HUDEP-2 (cell line): ENCODE results near the gene LRRC42.
"Not testable (repeated sequence)": the region's sequence is repeated elsewhere in the genome, so short reads cannot be mapped to it uniquely, and the experiment has no call there.

Source experiments
- DNase-seq, 76 experiments: peaks; one replicate each; lab custom pipeline; 2025; ENCODE audit not compliant: unreplicated experiment in 76 of 76; lab: John Stamatoyannopoulos, UW

LRRC42 gene

GRCh38 chr1:54003249-54003646 lies 57.1 kb downstream of the LRRC42 start:
- no peak for DNase-seq

GRCh38 chr1:54003750-54004480 lies 57.8 kb downstream of the LRRC42 start:
- DNase-seq = not testable (repeated sequence)

GRCh38 chr1:54004481-54005049 lies 58.4 kb downstream of the LRRC42 start:
- DNase-seq = no peak

GRCh38 chr1:54006508-54006907 lies 60.4 kb downstream of the LRRC42 start:
- no peak for DNase-seq

GRCh38 chr1:54007613-54008012 lies 61.5 kb downstream of the LRRC42 start:
- DNase-seq = no peak

GRCh38 chr1:54008876-54009275 lies 62.7 kb downstream of the LRRC42 start:
- DNase-seq = no peak

- no peak for DNase-seq
Measured at GRCh38 chr1:54009406-54009805, 63.3 kb downstream of the LRRC42 start.

GRCh38 chr1:54010415-54011117 lies 64.4 kb downstream of the LRRC42 start:
- DNase-seq = no peak

- DNase-seq = no peak
Measured at GRCh38 chr1:54011316-54012007, 65.3 kb downstream of the LRRC42 start.

GRCh38 chr1:54012008-54012325 lies 65.8 kb downstream of the LRRC42 start:
- no peak for DNase-seq

- no peak for DNase-seq
Measured at GRCh38 chr1:54012863-54013262, 66.7 kb downstream of the LRRC42 start.

GRCh38 chr1:54013393-54014008 lies 67.4 kb downstream of the LRRC42 start:
- no peak for DNase-seq

GRCh38 chr1:54014009-54014629 lies 68.0 kb downstream of the LRRC42 start:
- no peak for DNase-seq

GRCh38 chr1:54016343-54017282 lies 70.5 kb downstream of the LRRC42 start:
- DNase-seq = peak in 1 of 76 experiments; percentile 7
